ENCODE measurements around the gene NRIP1. TPM values are rescaled to one million over a fixed set of nuclear protein-coding genes. Genes with fewer than 3 reads are reported as not detected.

The NRIP1 gene
- total and polyA plus RNA-seq, 10 of the 15 experiments (the other 5 are each of a cell fraction or from before 2014, with no cell fraction given): 2.9 to 26.1 (median 9.3) TPM

GRCh38 chr21:15060543-15061175, 4.1 kb downstream of the NRIP1 start:
- no TSS peak for BruUV-seq (replicated peaks)
- Histone ChIP-seq H3K4me1 (ENCODE audit: control insufficient read depth, insufficient read depth, low read length) (peaks cover under 1% of the 10 kb centered on the region), H3K27ac (ENCODE audit: control insufficient read depth, insufficient read depth) (peak overlapping the region; percentile 63), H3K36me3 (ENCODE audit: control insufficient read depth in 2 of 2, insufficient read depth in 2 of 2, low read length in 1 of 2) (no peaks in the 10 kb centered on the region), H4K20me1 (ENCODE audit: control insufficient read depth, insufficient read depth) (no peaks in the 10 kb centered on the region), H3K79me2 (ENCODE audit: control insufficient read depth, insufficient read depth, low read length) (peaks cover 89% of the 10 kb centered on the region), H3K9me3 (replicated peaks; ENCODE audit: control insufficient read depth, insufficient read depth, low read length) (no peaks in the 10 kb centered on the region), H3K27me3 (replicated peaks in 1 of 2; ENCODE audit: control insufficient read depth in 2 of 2, insufficient read depth in 2 of 2, low read length in 1 of 2) (no peaks in the 10 kb centered on the region), H2AFZ (ENCODE audit: control insufficient read depth, low read depth, low read length) (no peak overlapping the region), H3K9ac (ENCODE audit: control insufficient read depth, insufficient read depth, low read length) (peak overlapping the region; percentile 48), H3K4me3 (peak overlapping the region; percentile 83; the same call in 1 of the 2 replicates), H3K4me2 (ENCODE audit: control insufficient read depth, insufficient read depth) (peak overlapping the region; percentile 89)
- RAD21 ChIA-PET (ENCODE audit: unreplicated experiment): no interaction called here
- no peak for DNase-seq (ENCODE audit: low read depth, low spot score)
- in situ Hi-C loops (cut with MboI): loop anchor here (10.0 kb wide), 1 partner anchor 424 kb away; no protein-coding TSS in a partner anchor
- CTCF ChIA-PET: no interaction called here
- POLR2A ChIA-PET: no interaction called here
- no peak for FAIRE-seq
- intact Hi-C loops (cut with micrococcal nuclease; ENCODE audit: unreplicated experiment): loop anchor here (10.0 kb wide), 3 partner anchors 374 to 674 kb away; partner anchors contain the start of gene SAMSN1
- TF ChIP-seq NKRF (conservative IDR thresholded peaks at IDR 0.05) (no peak), IKZF2 (IDR thresholded peaks at IDR 0.05) (no peak), MLLT1 (IDR thresholded peaks at IDR 0.05) (no peak), NRF1 (conservative IDR thresholded peaks at IDR 0.05; ENCODE audit: low read depth, low read length) (no peak), IRF4 (IDR thresholded peaks at IDR 0.05; ENCODE audit: low read depth, low read length) (no peak), FOXK2 (IDR thresholded peaks at IDR 0.05) (no peak), ETV6 (conservative IDR thresholded peaks at IDR 0.05 in 1 of 2, IDR thresholded peaks at IDR 0.05 in 1 of 2; ENCODE audit: borderline replicate concordance in 1 of 2, low read depth in 1 of 2) (no peak), ATF7 (IDR thresholded peaks at IDR 0.05; ENCODE audit: low read depth) (no peak), BRCA1 (IDR thresholded peaks at IDR 0.05; ENCODE audit: low read depth, low read length) (no peak), DPF2 (IDR thresholded peaks at IDR 0.05) (no peak), KDM1A (IDR thresholded peaks at IDR 0.05; ENCODE audit: borderline replicate concordance) (no peak), SREBF2 (IDR thresholded peaks at IDR 0.05; ENCODE audit: low read length) (no peak), RELB (IDR thresholded peaks at IDR 0.05; ENCODE audit: low read depth) (no peak), MTA2 (IDR thresholded peaks at IDR 0.05; ENCODE audit: low read depth) (no peak), CBX5 (IDR thresholded peaks at IDR 0.05; ENCODE audit: low read depth) (no peak)
- no peak for ATAC-seq
- 14% methylated on average over 2 of the region's 2 CpGs for WGBS (ENCODE audit: insufficient coverage, insufficient replicate concordance, low lambda C conversion rate, missing lambda C conversion rate)
- SMC1A ChIA-PET (ENCODE audit: uncharacterized antibody, unreplicated experiment): no interaction called here

Measured in GM12878 (cell line).